Breast epithelium (tissue), 3 donors: ENCODE data around the gene HOXC5.

ENCODE experiments used
- POLR2A ChIP-seq: fragments of 450-650 bp; IDR thresholded peaks from one replicate; pipeline ENCODE4 v1.6.1; 2016; ENCODE audit warnings: antibody characterized with exemption, mild to moderate bottlenecking, moderate library complexity
- POLR2AphosphoS5 ChIP-seq, 3 donors: sonication (generic); formaldehyde crosslinking; IDR thresholded peaks; one replicate each; pipeline ENCODE4 v1.6.1; 2017; ENCODE audit warnings: antibody characterized with exemption in 3 of 3
- TF ChIP-seq, protein P1 (sequence below), 3 donors: fragments of 450-650 bp; IDR thresholded peaks; one replicate each; pipeline ENCODE4 v1.5.1; 2016 to 2017; ENCODE audit warnings: antibody characterized with exemption in 3 of 3, mild to moderate bottlenecking in 3 of 3, moderate library complexity in 3 of 3

DNA sequence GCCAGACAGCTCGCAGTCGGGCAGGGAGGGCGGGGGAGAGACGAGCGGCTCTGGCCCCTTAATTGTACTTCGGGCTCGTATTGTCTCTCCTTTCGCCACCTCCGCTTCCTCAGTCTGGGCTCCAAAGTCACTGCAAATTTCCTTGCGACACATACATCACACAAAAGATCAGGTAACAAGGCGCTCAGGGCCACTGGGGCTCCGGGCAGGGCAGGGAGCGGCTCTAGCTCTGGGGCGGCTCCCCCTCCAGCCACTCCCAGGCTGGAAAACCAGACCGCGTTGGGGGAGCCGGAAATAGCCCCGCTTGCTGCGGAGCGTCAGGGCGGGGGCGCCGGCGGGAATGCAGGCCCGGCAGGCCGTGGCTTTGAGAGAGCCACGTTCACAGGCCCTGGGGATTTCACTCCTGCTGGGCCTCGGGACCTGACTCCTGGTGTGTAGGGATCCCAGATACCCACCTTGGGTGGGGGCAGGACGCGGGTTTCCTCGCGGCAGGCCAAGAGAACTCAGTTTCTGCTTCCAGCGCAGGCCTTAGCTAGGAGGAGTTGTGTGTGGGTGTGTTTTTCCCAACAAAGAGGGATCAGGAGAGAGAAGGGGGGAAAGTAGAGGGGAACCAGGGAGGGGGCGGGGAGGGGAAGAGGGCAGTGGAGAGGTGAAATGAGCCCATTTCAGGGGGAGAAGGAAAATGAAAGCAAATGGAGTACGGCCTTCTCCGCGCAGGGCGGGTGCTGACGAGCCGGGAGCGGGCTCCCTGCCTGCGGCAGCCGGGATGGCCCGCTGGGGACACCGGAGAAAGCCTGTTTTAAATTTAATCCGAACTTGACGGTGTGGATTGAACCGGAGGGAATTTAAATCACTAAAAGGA, 37.2 kb upstream of the HOXC5 start:
- TF ChIP-seq, protein P1, sequence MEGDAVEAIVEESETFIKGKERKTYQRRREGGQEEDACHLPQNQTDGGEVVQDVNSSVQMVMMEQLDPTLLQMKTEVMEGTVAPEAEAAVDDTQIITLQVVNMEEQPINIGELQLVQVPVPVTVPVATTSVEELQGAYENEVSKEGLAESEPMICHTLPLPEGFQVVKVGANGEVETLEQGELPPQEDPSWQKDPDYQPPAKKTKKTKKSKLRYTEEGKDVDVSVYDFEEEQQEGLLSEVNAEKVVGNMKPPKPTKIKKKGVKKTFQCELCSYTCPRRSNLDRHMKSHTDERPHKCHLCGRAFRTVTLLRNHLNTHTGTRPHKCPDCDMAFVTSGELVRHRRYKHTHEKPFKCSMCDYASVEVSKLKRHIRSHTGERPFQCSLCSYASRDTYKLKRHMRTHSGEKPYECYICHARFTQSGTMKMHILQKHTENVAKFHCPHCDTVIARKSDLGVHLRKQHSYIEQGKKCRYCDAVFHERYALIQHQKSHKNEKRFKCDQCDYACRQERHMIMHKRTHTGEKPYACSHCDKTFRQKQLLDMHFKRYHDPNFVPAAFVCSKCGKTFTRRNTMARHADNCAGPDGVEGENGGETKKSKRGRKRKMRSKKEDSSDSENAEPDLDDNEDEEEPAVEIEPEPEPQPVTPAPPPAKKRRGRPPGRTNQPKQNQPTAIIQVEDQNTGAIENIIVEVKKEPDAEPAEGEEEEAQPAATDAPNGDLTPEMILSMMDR (IDR thresholded peaks at IDR 0.05) = no peak
- TF ChIP-seq POLR2A = peak; percentile 34
- peak in 2 of 3 donors; percentile 78 to 83 for TF ChIP-seq POLR2AphosphoS5 (IDR thresholded peaks at IDR 0.05)
